Endothelial cell of hepatic sinusoid (primary cell): ENCODE results near the gene PDXK.

ENCODE experiments used
- in situ Hi-C: cut with HindIII; loops from 2 replicates; pipeline ENCODE4 v1.10.0; 2017; ENCODE audit warnings: low sequenced_read_pairs

The PDXK gene

DNA sequence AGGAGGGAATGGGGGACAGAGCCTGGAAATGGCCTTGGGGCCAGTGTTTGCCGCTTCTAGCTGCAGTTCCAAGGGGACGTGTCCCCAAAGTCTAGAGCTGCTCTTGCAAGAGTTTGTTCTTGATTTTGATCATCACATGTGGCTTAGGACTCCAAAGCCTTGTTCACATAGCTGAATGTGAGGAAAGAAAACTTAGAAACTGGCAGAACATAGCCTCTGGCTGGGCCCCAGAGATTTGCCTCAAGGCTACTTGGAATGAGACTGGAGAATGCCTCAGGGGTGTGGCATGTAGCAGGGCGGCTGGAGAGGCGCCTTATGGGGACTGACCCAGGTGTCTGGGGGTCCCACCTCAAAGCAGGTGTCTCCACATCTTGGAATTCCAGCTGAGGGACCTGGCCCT lies 2.3 kb downstream of the PDXK start:
- in situ Hi-C loops = no loop called here

DNA sequence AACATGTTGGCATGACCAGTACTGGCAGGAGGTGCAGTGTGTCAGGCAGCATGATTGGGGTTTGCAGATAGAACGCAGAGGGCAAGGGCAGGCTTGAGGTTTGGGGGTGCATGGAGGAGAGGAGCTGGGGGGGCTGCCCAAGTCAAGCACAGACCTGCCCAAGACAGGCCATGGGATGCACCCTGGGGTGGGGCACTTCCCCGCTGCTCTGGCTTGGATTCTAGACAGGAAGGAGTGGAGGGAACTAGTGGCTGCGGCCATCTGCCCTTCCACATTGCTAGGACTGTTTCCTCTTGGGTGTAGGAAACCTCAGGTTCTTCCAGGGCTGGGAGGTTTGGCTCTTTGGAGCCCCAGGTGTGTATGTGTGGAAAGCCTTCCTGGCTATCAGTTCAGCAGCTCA lies 3.0 kb downstream of the PDXK start:
- in situ Hi-C loops = no loop called here

DNA sequence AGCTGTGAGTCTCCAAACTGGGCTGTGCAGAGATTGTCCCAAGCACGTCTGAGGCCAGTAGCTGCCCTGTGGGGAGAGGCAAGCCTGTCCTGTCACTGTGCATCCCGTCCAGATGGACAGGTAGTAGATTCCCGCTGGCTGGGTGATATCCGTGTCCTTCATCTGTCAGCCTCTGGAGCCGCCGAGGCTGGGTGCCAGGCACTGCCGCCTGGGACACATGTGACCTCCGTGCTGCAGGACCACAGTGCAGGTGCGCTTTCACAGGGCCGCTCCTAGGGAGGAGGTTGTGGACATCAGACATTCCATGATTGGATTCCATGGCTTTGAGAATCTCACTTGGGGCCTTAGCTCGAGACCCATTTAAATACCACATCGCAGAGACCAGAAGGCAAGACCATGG lies 4.7 kb downstream of the PDXK start:
- in situ Hi-C loops = no loop called here

DNA sequence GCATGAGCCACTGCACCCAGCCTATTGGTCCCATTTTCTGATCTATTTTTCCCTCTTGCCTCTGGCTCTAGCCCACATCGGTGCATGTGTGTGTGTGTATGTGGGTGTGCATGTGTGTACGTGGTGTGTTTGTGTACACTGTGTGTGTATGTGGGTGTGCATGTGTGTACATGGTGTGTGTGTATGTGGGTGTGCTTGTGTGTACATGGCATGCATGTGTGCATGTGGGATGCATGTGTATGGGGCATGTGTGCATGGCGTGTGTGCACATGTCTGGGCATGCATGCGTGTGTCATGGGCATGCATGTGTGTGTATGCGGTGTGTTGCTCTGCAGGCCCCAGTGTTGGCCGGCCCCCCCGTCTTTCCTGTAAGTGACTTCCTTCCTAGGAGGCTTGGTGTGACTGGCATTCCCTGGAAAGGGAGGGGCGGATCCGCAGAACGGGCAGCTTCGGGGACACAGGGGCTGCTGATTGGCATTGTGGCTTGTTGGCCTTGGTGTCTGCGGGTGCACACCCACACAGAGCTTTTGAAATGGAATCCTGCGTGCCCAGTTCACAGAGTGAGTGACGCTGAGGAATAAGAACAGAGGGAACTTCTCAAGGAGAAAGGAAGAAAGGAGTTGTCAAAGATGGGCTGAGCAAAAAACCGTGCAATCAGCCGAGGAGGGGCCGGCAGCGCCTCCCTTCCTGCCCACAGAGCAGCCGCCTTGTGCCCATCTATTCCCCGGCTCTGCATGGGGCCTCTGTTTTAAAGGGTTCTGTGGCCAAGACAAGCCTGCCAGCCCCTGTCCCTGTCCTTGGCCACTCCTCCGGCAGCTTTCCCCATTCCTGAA lies 8.0 kb downstream of the PDXK start:
- in situ Hi-C loops = no loop called here

DNA sequence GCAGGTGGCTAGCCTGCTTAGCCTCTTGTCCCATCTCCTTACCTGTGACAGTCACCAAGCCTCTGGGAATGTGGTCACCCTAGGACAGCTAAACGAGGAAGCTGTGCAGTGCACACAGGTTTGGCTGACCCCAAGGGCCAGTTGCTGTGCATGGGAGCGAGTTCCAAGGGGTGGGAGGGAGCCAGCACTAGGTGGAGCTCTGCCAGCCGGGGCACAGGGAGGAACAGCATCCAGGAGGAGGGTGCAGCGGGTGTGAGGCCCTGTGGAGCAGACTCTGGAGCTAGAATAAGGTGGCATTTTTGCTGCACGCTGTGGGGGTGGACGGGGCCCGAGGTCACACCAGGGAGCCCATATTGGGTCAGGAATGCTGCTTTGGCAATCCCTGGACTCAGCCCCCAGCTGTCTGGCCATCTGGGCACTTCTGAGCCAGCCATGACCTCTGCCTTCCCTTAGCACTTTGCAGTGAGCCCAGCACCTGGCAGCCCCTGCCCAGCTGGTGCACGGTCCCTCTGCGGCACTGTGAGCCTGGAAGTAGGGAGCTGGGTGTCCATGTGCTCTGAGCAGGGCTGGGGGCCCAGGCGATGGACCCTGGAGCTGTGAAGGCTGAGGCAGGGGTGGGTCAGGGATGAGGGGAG lies 8.7 kb downstream of the PDXK start:
- in situ Hi-C loops = no loop called here

DNA sequence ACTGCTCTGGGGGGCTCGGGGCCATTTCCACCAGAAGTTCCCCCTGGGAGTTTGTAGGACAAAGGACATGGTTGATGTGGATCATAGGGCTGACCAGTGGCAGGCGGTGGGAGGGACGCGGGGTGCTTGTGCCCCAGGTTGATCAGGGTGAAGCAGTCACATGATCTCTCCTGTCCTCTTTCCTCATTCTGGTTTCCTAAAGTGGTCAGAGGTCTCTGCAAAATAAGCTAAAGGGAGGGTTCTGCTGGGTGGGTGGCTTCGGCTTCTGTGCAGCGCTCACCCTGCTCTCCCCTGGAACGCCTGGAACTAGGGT lies 9.2 kb downstream of the PDXK start:
- in situ Hi-C loops = no loop called here

DNA sequence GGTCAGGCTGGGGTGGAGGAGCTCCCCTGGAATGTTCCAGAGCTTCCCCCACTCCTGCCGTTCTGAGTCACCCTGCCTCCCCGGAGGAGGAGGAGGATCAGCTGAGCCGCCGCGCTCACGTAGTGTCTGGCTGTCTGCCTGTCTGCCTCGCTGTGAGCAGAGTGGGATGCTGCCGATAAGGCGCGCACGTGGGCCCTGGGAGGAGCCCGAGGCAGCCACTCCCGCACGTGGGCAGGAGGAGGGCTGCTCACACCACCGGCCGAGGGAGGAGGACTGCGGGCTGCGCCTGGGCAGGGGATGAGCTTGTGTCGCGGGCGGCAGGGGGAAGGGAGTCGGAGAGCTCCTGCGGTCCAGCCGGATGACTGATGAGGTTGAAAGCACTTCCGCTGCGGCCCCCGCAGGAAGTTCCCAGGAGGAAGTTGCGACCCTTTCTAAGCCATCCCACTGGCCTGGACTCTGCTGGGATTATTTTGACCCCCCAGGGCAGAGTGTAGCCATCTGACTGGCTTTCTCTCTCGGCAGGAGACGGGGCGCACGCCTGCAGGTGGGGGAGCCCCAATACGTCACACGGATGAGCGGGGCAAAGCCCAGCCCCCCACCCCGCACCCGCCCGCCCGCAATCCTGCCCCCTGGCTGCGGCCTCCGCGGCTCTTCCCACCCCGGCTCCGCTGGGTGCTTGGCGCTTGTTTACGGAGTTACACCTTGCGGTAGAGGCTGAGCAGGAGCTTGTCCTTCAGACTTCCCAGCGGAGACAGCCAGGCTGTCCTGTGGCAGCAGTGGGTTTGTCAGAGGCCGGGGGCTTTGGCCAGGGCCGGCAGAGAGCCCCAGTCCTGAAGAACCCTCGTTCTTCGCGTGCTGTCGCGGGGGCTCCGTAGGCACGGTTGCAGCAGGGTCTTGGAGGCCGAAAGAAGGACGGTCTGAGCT lies 9.8 kb downstream of the PDXK start:
- in situ Hi-C loops = no loop called here

DNA sequence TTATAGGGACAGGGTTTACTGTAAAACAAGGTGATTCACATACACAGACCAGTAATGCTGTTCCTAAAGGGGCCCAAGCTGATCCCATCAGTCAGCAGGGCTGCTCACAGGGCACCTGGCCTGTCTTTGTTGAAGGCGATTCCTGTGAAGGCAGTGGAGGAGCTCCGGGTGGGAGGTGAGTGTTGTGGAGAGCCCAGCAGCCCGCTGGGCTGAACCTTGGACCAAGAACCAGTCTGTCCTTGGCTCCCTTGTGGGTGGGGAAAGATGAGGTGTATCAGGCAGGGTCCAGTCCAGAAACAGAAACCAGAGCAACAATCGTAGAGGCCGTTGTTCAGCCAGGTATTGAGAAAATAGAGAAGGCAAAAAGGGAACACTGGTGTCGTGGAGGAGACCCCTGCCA lies 12.5 kb downstream of the PDXK start:
- in situ Hi-C loops = no loop called here

DNA sequence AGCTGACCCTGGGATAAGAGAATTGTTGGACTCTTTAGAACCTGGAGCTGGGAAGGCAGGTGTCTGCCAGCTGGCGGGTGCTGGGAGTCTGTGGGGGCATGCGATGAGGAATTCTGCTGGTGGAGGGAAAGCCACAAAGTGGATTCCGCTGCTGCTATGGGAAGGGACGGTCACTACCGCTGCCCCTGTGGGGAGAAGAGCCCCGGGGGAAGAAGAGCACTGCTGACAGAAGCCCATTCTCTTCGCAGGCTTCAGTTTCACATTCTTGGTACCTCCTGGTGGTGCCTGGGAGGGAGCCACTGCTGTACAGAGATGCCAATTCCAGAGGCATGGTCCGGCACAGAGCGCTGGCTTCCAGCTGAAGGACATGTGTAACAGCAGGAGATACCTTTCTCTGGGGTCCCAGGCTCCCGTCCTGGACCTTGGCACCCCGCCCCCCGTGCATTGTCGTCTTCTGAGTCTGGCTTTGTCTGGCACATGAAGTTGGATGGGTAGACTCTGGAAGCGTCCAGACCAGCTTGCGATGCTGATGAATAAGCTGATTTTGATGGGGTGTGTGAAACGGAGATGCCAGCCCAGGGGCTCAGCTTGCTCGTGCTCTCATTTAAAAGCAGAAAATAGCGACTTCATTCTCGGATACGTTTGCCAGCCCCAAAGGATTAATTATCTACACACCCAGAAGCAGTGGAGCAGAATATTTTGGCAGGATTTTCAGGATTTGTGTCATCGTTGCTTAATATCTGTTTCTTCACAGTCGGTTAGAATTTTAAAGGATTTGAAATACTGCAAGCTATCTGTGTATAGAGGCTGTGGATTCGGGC lies 13.2 kb downstream of the PDXK start:
- in situ Hi-C loops = no loop called here

DNA sequence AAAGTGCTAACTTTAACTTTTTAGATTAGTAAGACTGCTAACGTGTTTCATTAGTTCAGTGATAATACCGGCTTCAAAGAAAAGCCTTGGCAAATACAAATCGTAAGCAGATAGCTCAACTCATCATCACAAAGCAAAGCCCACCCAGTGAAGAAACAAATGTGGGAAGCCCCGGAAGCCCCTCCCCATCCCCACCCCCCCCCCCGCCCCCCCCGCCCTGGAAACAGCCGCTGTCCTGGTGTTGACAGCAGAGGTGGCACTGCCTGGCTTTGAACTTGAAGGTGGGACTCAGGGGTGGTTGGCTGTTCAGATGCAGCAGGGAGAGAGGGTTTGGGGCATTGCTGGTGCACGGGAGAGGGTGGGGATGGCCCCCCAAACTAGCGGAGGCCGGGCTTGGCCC lies 14.1 kb downstream of the PDXK start:
- in situ Hi-C loops = no loop called here

DNA sequence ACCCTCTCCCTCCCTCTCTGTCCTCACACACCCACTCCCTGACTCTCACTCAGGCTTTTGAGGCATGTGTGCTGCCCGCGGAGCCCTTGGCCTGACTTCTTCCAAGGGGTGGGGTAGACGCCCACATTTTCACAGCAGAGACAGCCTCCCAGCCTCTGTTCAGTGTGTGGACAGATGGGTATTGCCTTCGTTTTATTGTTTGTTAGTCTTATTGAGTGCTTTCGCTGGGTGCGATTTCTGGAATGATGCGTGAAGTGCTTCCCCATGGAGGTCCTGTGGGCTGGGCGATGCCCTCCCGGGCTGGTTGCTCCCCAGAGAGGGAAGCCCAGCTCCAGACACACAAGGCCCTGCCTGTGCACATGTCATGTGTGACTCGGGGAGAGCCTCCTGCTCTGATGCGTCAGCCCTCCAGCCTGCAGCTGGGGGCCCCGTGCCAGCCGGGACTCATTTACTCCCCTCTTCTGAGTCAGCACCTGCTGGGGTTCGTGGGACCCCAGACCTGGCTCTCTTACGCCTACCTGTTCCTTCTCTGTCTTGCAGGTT lies 14.7 kb downstream of the PDXK start:
- in situ Hi-C loops = no loop called here

DNA sequence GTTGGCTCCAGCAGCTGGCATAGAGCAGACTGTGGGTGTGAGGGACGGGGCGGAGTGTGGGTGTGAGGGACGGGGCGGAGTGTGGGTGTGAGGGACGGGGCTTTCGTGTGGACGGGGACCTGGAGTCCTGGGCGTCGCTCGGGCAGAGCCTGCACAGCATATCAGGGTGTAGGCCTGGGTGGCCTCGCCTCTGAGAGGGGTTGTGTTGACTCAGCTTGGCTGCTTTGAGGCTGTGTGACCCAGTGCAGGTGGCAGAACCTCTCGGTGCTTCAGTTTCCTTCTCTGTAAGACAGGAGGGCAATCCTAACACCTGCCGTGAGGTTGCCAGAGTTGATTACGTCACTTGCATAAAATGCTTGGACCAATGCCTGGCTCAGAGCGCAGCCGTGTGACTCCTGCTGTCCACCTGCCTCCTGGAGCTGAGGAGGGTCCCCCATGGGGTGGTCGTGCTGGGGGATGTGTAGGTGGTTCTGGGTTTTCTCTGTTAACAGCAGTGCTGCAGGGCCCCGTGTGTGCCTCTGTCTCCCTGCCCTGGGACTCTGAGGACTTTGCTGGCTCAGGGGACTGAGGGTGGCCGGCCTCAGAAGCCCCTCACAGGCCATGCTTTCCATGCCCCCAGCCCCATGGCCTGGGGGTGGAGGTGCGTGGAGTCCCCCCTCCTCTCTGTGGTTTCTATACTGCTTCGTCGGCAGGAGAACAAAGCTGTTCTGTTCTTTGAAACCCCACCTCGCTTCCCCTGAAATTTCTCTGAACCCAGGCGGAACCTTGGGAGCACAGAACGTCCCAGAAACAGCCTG lies 15.4 kb downstream of the PDXK start:
- in situ Hi-C loops = no loop called here

DNA sequence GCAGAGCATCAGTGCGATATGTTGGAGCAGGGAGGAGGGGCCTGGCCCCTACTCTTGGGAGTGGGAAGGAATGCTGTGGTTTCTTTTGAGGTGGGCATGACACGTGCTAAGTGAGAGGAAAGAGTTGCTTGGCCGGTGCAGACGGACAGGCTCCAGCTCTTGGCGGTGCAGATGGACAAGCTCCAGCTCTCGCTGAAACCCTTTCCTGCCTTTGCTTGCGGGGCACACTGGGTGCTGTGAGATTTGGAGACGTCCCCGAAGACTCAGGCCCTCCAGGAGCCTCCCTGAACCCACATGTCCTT lies 15.9 kb downstream of the PDXK start:
- in situ Hi-C loops = loop anchor here (5.0 kb wide), 1 partner anchor 37 kb away; no protein-coding TSS in a partner anchor

DNA sequence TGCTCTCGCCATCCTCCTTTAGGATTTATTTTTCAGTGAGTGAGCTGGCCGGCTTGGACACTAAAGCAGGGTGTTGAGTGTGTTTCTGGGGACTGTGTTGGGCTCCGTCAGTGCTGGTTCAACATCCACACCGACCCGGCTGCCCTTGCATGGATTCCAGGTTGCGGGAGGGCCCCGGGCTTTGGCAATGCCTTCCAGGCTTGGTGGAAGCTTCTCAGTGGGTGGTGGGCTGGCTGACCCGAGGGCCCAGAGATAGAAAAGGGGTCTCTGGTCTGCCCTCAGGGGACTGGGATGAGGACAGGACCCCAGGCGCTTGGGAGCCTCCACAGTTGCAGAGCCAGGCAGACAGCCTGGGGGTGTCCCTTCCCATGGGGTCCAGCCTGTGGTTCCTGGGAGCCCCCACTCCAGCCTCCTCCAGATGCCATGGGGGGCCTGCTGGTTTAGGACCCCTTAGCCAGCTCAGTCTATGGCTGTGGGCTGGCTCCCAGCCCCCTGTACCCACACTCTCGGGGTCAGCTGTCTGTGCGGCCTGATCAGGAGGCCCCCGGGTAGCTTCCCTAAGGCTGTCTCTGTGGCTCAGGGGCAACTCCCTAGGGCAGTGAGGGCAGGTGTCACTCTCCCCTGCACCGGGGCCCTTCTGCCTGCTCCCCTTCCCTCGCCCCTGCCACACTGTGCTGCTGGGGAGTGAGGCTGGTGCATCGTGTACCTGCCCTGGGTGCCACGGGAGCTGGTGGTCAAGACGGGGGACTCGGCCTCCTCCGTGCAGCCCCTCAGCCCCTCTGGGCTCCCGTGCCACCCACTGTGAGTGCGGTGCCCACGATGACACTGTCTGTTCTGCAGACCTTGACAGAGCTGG lies 16.5 kb downstream of the PDXK start:
- in situ Hi-C loops = loop anchor here (5.0 kb wide), 1 partner anchor 37 kb away; no protein-coding TSS in a partner anchor

DNA sequence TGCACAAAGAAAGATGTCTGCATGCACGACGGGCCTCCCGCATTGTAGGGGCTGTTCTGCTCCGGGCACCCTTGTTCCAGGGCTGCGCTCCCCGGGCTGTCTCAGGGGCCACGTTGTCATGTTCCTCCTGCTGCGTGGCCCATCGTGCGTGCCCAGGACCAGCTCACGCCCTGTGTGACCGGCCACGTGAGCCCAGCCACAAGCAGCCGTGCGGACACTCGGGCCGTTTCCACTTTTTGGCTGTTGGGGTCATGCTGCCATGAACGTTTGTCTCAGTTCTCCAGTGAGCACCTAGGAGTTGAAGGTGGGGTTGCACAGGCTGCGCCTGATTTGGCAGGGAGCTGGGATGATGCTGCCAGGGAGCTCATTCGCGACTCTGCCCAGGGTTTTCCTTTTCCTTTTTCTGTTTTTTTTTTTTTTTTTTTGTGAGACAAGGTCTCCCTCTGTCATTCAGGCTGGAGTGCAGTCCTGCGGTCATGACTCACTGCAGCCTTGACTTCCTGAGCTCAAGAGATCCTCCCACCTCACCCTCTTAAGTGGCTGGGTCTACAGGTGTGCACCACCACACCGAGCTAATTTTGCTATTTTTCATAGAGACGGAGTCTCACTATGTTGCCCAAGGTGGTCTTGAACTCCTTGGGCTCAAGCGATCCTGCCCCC lies 17.4 kb downstream of the PDXK start:
- in situ Hi-C loops = loop anchor here (5.0 kb wide), 1 partner anchor 36 kb away; no protein-coding TSS in a partner anchor

DNA sequence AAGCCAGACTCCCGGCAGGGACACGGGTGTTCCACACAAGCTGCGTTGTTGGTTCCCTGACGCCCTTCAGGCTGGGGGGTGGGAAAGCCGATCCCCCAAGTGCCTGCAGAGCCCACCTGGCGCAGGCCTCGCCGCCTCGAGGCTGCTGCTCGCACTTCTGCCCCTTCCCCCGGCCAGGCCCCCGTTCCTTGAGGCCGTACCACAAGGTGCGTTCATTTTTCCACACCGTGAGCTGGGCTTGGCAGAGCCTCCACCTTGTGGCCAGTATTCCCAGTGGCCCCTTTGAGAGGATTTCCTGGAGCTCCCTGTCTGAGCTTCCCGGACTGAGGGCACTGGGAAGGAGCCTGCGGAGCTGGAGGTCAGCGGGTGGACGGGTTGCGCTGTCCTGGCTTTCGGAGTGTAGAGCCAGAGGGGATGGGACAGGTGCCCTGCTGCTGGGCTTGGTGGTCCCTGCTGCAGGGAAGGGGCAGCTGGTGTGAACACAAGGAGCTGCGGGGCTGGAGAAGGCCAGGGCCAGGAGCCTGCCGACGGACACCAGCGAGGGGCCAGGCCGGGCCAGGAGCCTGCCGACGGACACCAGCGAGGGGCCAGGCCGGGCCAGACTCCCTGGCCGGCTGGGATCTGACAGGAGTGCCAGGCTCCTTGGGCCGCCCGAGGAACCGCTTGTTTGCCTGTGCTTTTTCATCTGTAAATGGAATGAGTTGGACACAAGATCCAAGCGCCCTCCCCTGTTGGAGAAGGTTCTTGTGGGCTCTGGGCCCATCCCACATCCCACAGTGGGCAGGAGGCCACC lies 18.4 kb downstream of the PDXK start:
- in situ Hi-C loops = loop anchor here (5.0 kb wide), 1 partner anchor 35 kb away; no protein-coding TSS in a partner anchor
